ENCODE data around the gene EDN2. TPM values are rescaled to one million over a fixed set of nuclear protein-coding genes. Genes with fewer than 3 reads are reported as not detected.

The EDN2 gene
- total RNA-seq, 1 experiment from 2014 or later = 0.24 TPM

DNA sequence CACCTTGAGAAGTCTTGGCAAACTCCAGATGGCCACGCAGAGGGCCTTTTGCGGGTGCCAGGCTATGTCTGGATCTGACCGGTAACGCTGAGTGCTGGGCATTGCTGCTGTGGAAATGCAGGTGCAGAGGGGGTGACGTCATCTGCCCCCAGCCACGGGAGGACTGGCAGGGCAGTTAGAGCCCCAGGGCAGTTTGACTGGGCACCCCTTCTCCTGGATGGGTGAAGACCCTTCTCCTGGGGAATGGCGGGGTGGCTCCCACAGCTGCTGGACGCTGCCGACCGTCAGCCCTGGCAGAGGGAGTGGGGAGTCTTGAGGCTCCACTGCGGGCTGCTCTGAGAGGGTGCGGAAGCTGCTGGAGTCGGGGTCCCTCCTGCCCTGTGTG is 12.6 kb upstream of the EDN2 start:
- Histone ChIP-seq H3K27me3 (ENCODE audit: insufficient read depth, low read length) (no peaks in the 10 kb centered on the region; the same call in 1 of the 2 replicates), H2BK12ac (ENCODE audit: insufficient read length, low read depth, low read length) (no peak overlapping the region), H3K23ac (ENCODE audit: insufficient read length, low read depth, low read length) (no peak overlapping the region), H3K27ac (ENCODE audit: insufficient read length, low read depth, low read length) (no peak overlapping the region), H3K79me2 (ENCODE audit: insufficient read depth, low read length) (no peaks in the 10 kb centered on the region), H2BK15ac (ENCODE audit: low read depth, low read length) (no peak overlapping the region), H4K5ac (ENCODE audit: insufficient read length, low read depth, low read length) (no peak overlapping the region), H2BK120ac (ENCODE audit: low read depth, low read length, poor library complexity, severe bottlenecking) (peak overlapping the region; percentile 99), H4K91ac (ENCODE audit: insufficient read length, low read depth, low read length) (peak overlapping the region; percentile 100), H3K79me1 (ENCODE audit: insufficient read depth, low read depth, low read length, poor library complexity, severe bottlenecking) (no peaks in the 10 kb centered on the region), H4K8ac (replicated peaks; ENCODE audit: insufficient read length, low read depth, low read length) (no peak overlapping the region), H3T11ph (ENCODE audit: low read length) (no peak overlapping the region), H3K14ac (ENCODE audit: insufficient read depth, low read length) (peak overlapping the region; percentile 98; the same call in 1 of the 2 replicates), H3K4me2 (ENCODE audit: insufficient read depth, insufficient read length, low read length) (no peak overlapping the region), H2BK20ac (ENCODE audit: low read depth, low read length, poor library complexity, severe bottlenecking) (no peak overlapping the region), H2BK5ac (ENCODE audit: insufficient read length, low read length) (no peak overlapping the region), H3K18ac (ENCODE audit: insufficient read length, low read depth, low read length) (peak overlapping the region; percentile 97), H2AFZ (ENCODE audit: low read length) (no peak overlapping the region), H3K4ac (ENCODE audit: low read depth, low read length) (peak overlapping the region; percentile 99), H3K9me3 (ENCODE audit: control insufficient read depth, low read depth, low read length) (no peaks in the 10 kb centered on the region), H3K23me2 (ENCODE audit: insufficient read length, low read depth, low read length, poor library complexity, severe bottlenecking) (no peaks in the 10 kb centered on the region), H2AK5ac (ENCODE audit: insufficient read length, low read length) (no peak overlapping the region), H3K4me1 (ENCODE audit: insufficient read depth, low read length) (no peaks in the 10 kb centered on the region), H4K20me1 (ENCODE audit: control insufficient read depth, insufficient read depth, insufficient read length) (no peaks in the 10 kb centered on the region), H3K56ac (ENCODE audit: insufficient read length, low read depth, low read length) (no peak overlapping the region), H3K9ac (ENCODE audit: extremely low read depth, insufficient read length, low read length) (no peak overlapping the region)
- Mint-ChIP-seq H3K4me3 (peak overlapping the region in 1 of 2 experiments; percentile 14; a peak in 1 of 5 replicates), H3K36me3 (ENCODE audit: insufficient read depth in 1 of 3, low read depth in 3 of 3) (no peaks in the 10 kb centered on the region), H3K27me3 (ENCODE audit: low read depth) (peaks cover 15% of the 10 kb centered on the region), H3K27ac (peak overlapping the region in 2 of 3 experiments; percentile 52 to 82; a peak in 2 of 7 replicates), H3K9me3 (no peaks in the 10 kb centered on the region), H3K4me1 (peaks cover 26 to 27% of the 10 kb centered on the region in 2 experiments)
- TF ChIP-seq, protein P1, sequence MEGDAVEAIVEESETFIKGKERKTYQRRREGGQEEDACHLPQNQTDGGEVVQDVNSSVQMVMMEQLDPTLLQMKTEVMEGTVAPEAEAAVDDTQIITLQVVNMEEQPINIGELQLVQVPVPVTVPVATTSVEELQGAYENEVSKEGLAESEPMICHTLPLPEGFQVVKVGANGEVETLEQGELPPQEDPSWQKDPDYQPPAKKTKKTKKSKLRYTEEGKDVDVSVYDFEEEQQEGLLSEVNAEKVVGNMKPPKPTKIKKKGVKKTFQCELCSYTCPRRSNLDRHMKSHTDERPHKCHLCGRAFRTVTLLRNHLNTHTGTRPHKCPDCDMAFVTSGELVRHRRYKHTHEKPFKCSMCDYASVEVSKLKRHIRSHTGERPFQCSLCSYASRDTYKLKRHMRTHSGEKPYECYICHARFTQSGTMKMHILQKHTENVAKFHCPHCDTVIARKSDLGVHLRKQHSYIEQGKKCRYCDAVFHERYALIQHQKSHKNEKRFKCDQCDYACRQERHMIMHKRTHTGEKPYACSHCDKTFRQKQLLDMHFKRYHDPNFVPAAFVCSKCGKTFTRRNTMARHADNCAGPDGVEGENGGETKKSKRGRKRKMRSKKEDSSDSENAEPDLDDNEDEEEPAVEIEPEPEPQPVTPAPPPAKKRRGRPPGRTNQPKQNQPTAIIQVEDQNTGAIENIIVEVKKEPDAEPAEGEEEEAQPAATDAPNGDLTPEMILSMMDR (conservative IDR thresholded peaks at IDR 0.05) = no peak
- DNase-seq = no peak
- no CpG with 5 or more reads among the region's 13 CpGs for WGBS (ENCODE audit: extremely low coverage, insufficient read length, low lambda C conversion rate)

Measured in H9 (cell line).